Esophagus (tissue), 2 donors: ENCODE data around the gene SLC25A25. TPM values are rescaled to one million over a fixed set of nuclear protein-coding genes. Genes with fewer than 3 reads are reported as not detected.

Source experiments
- H3K27ac ChIP-seq, 2 donors: one replicate each; pipeline ENCODE4 v1.5.1; 2013; ENCODE audit warnings: low read depth in 2 of 2, mild to moderate bottlenecking in 2 of 2, inconsistent platforms in 1 of 2, low read length in 1 of 2, moderate library complexity in 1 of 2
- H3K27me3 ChIP-seq, 2 donors: one replicate each; pipeline ENCODE4 v1.6.1; 2013; ENCODE audit warnings: low read length in 2 of 2, control low read depth in 1 of 2, mild to moderate bottlenecking in 1 of 2; ENCODE audit not compliant: insufficient read depth in 2 of 2, control insufficient read depth in 1 of 2
- H3K36me3 ChIP-seq, 2 donors: one replicate each; pipeline ENCODE4 v1.6.1; 2013; ENCODE audit warnings: low read length in 1 of 2; ENCODE audit not compliant: control insufficient read depth in 2 of 2, insufficient read depth in 2 of 2
- H3K4me1 ChIP-seq, 2 donors: one replicate each; pipeline ENCODE4 v1.6.1; 2013; ENCODE audit warnings: low read length in 1 of 2; ENCODE audit not compliant: control insufficient read depth in 2 of 2, insufficient read depth in 2 of 2
- H3K4me3 ChIP-seq, 2 donors: one replicate each; pipeline ENCODE4 v1.5.1; 2013; ENCODE audit warnings: low read length in 2 of 2, mild to moderate bottlenecking in 2 of 2, low read depth in 1 of 2, moderate library complexity in 1 of 2
- H3K9me3 ChIP-seq, 2 donors: one replicate each; pipeline ENCODE4 v1.6.1; 2013; ENCODE audit warnings: mild to moderate bottlenecking in 2 of 2, low read depth in 1 of 2, low read length in 1 of 2, moderate library complexity in 1 of 2; ENCODE audit not compliant: control insufficient read depth in 2 of 2, insufficient read depth in 1 of 2
- WGBS, 2 donors: extraction: QIAGEN DNeasy Blood & Tissue Kit; methylation state at CpG; one replicate each; pipeline ENCODE4 v1.1.7; 2013; 5-methylcytosine and 5-hydroxymethylcytosine counted together
- polyA plus RNA-seq, 2 donors: library from polyadenylated mRNA; stranded (reverse); fragments of 200-250 nt; gene quantifications; one replicate each; pipeline ENCODE4 v1.2.3, GENCODE V29; 2013
- donor health status: healthy with polysubstance abuse.
- donor health status: Bipolar disorder and iron deficiency.

SLC25A25 gene
- polyA plus RNA-seq, 2 donors: 9.6 to 10.0 TPM

GRCh38 chr9:128155736-128156500 lies 87.9 kb downstream of the SLC25A25 start:
- H3K27ac ChIP-seq: no peak overlapping the region
- WGBS, 2 donors: 77 to 85% methylated on average over 7 of the region's 7 CpGs

More at GRCh38 chr9:128155736-128156500, 87.9 kb downstream of the SLC25A25 start:
- Histone ChIP-seq H3K9me3 (no peaks in the 10 kb centered on the region), H3K4me3 (no peak overlapping the region), H3K27me3 (no peaks in the 10 kb centered on the region), H3K36me3 (no peaks in the 10 kb centered on the region), H3K4me1 (peaks cover 3 to 10% of the 10 kb centered on the region in 2 donors)

Other genes with a start within 250 kb of the SLC25A25 start
- 10 to 100 TPM; 11.1 to 17.9 TPM for gene ENG, start 213.6 kb upstream of the SLC25A25 start, polyA plus RNA-seq
- 10 to 100 TPM; 51.7 to 68.4 TPM for gene AK1, start 190.6 kb upstream of the SLC25A25 start, polyA plus RNA-seq
- 10 to 100 TPM; 21.8 to 23.6 TPM for gene ST6GALNAC6, start 168.6 kb upstream of the SLC25A25 start, polyA plus RNA-seq
- gene ST6GALNAC4, start 151.2 kb upstream of the SLC25A25 start, polyA plus RNA-seq: 10 to 100 TPM in 1 of 2 donors, 1 to 10 TPM in 1; 4.6 to 15.3 TPM
- gene PIP5KL1, start 137.5 kb upstream of the SLC25A25 start, polyA plus RNA-seq: 1 to 10 TPM; 2.7 to 4.8 TPM
- 10 to 100 TPM; 25.2 to 28.2 TPM for gene DPM2, start 130.4 kb upstream of the SLC25A25 start, polyA plus RNA-seq
- 10 to 100 TPM; 34.3 to 53.1 TPM for gene EEIG1, start 87.2 kb upstream of the SLC25A25 start, polyA plus RNA-seq
- 1 to 10 TPM; 6.1 to 6.9 TPM for gene NAIF1, start 912 bp upstream of the SLC25A25 start, polyA plus RNA-seq
- gene PTGES2, start 59.5 kb downstream of the SLC25A25 start, polyA plus RNA-seq: 10 to 100 TPM; 59.0 to 59.4 TPM
- gene LCN2, start 81.2 kb downstream of the SLC25A25 start, polyA plus RNA-seq: 1,000 to 10,000 TPM; 1,061 to 2,097 TPM
- gene BBLN, start 92.0 kb downstream of the SLC25A25 start, polyA plus RNA-seq: 100 to 1,000 TPM in 1 of 2 donors, 10 to 100 TPM in 1; 77.5 to 104 TPM
- 10 to 100 TPM; 39.8 to 39.9 TPM for gene CIZ1, start 123.3 kb downstream of the SLC25A25 start, polyA plus RNA-seq
- gene DNM1, start 135.1 kb downstream of the SLC25A25 start, polyA plus RNA-seq: 1 to 10 TPM; 2.4 to 4.6 TPM
- gene GOLGA2, start 207.8 kb downstream of the SLC25A25 start, polyA plus RNA-seq: 100 to 1,000 TPM in 1 of 2 donors, 10 to 100 TPM in 1; 63.3 to 114 TPM
- 10 to 100 TPM; 16.9 to 32.7 TPM for gene SWI5, start 208.0 kb downstream of the SLC25A25 start, polyA plus RNA-seq